ENCODE measurements around the gene FCGR2B.
"Not testable (repeated sequence)": the region's sequence is repeated elsewhere in the genome, so short reads cannot be mapped to it uniquely, and the experiment has no call there.

GRCh38 chr1:161673437-161673836, 10.5 kb downstream of the FCGR2B start:
- not testable (repeated sequence) for TF ChIP-seq CTCF (IDR thresholded peaks at IDR 0.05; ENCODE audit: extremely low read depth in 1 of 2, insufficient read depth in 1 of 2, low read depth in 1 of 2, low read length in 2 of 2); POLR2A (IDR thresholded peaks at IDR 0.05; ENCODE audit: low read depth, low read length); MYC (IDR thresholded peaks at IDR 0.05; ENCODE audit: low read depth, low read length); EZH2 (IDR thresholded peaks at IDR 0.05; ENCODE audit: borderline replicate concordance, low read depth, low read length, severe bottlenecking); MAX (IDR thresholded peaks at IDR 0.05; ENCODE audit: insufficient read depth, insufficient read length); JUN (IDR thresholded peaks at IDR 0.05; ENCODE audit: borderline replicate concordance, insufficient read depth, insufficient read length, low read depth); POLR2AphosphoS5 (IDR thresholded peaks at IDR 0.05; ENCODE audit: insufficient read depth, low read depth, low read length)

Measured in endothelial cell of umbilical vein (primary cell).